OCI-LY1 (cell line): Measurements from ENCODE around the gene ITPA.

Experiments used
- EZH2 ChIP-seq: fragments of 200-600 bp; sonication (generic), shearing (Covaris generic); IDR thresholded peaks from 2 replicates; pipeline ENCODE4 v1.8.0; 2017; ENCODE audit warnings: borderline replicate concordance, mixed run types, mild to moderate bottlenecking, antibody characterized with exemption, low read length, moderate library complexity, mixed read lengths
- TF ChIP-seq, protein P1 (sequence below): fragments of 200-600 bp; sonication (generic), shearing (Covaris generic); IDR thresholded peaks from 2 replicates; pipeline ENCODE4 v1.5.1; 2017; ENCODE audit warnings: mild to moderate bottlenecking, antibody characterized with exemption, low read length, moderate library complexity, mixed read lengths

GRCh38 chr20:3181270-3181669 is 28.0 kb upstream of the ITPA start:
- TF ChIP-seq, protein P1, sequence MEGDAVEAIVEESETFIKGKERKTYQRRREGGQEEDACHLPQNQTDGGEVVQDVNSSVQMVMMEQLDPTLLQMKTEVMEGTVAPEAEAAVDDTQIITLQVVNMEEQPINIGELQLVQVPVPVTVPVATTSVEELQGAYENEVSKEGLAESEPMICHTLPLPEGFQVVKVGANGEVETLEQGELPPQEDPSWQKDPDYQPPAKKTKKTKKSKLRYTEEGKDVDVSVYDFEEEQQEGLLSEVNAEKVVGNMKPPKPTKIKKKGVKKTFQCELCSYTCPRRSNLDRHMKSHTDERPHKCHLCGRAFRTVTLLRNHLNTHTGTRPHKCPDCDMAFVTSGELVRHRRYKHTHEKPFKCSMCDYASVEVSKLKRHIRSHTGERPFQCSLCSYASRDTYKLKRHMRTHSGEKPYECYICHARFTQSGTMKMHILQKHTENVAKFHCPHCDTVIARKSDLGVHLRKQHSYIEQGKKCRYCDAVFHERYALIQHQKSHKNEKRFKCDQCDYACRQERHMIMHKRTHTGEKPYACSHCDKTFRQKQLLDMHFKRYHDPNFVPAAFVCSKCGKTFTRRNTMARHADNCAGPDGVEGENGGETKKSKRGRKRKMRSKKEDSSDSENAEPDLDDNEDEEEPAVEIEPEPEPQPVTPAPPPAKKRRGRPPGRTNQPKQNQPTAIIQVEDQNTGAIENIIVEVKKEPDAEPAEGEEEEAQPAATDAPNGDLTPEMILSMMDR: no peak
- no peak for TF ChIP-seq EZH2
